IMR-90 (cell line): ENCODE measurements around the gene HDAC8. TPM values are rescaled to one million over a fixed set of nuclear protein-coding genes. Genes with fewer than 3 reads are reported as not detected.

ENCODE experiments used
- ATAC-seq: fragments of 200-7000 bp; cut with Tn5 transposase; 2 replicates; pipeline ENCODE4 v1.9.1; 2020; ENCODE audit warnings: low read depth, mild to moderate bottlenecking, moderate library complexity
- BruUV-seq: library from RNA; stranded (reverse); fragments of 400-500 nt; replicated peaks from 2 replicates; lab custom pipeline; 2021; lab: Mats Ljungman, UMichigan
- CTCF ChIA-PET: fragments of 300-600 bp; formaldehyde crosslinking; extraction: SDS; loops from one replicate; lab custom pipeline; 2021; ENCODE audit warnings: antibody characterized with exemption; lab: Yijun Ruan, JAX
- POLR2A ChIA-PET: fragments of 300-600 bp; sonication (Branson Sonifier 250); formaldehyde crosslinking; loops from one replicate; lab custom pipeline; 2022; ENCODE audit warnings: antibody characterized with exemption; ENCODE audit not compliant: unreplicated experiment; lab: Charles Lee
- DNase-seq: peaks from one replicate; pipeline ENCODE4 v3.0.0; 2013
- H2AFZ ChIP-seq: replicated peaks from 2 replicates; pipeline ENCODE3; 2013; ENCODE audit warnings: low read length, mild to moderate bottlenecking; ENCODE audit not compliant: poor library complexity
- H2AK5ac ChIP-seq: 2 replicates; pipeline ENCODE4 v1.6.1; 2013; ENCODE audit warnings: low read depth, low read length, inconsistent platforms
- H2AK9ac ChIP-seq: replicated peaks from 2 replicates; pipeline ENCODE3; 2013; ENCODE audit warnings: mild to moderate bottlenecking, low read depth, low read length, moderate library complexity; ENCODE audit not compliant: poor library complexity
- H2BK120ac ChIP-seq: 2 replicates; pipeline ENCODE4 v1.6.1; 2013; ENCODE audit warnings: low read depth, low read length, inconsistent platforms
- H2BK15ac ChIP-seq: 3 replicates; pipeline ENCODE4 v1.6.1; 2013; ENCODE audit warnings: low read depth, low read length, inconsistent platforms
- H2BK20ac ChIP-seq: 2 replicates; pipeline ENCODE4 v1.6.1; 2013; ENCODE audit warnings: low read depth, mild to moderate bottlenecking, inconsistent platforms, low read length, moderate library complexity
- H2BK5ac ChIP-seq: 2 replicates; pipeline ENCODE4 v1.6.1; 2013; ENCODE audit warnings: mild to moderate bottlenecking, low read depth, low read length, inconsistent platforms; ENCODE audit not compliant: poor library complexity, severe bottlenecking
- H3K14ac ChIP-seq: replicated peaks from 2 replicates; pipeline ENCODE4 v1.6.1; 2013; ENCODE audit warnings: low read depth, low read length, inconsistent platforms
- H3K18ac ChIP-seq: 2 replicates; pipeline ENCODE4 v1.6.1; 2013; ENCODE audit warnings: low read depth, low read length, control low read depth
- H3K23ac ChIP-seq: 2 replicates; pipeline ENCODE4 v1.6.1; 2013; ENCODE audit warnings: low read depth, low read length, inconsistent platforms
- H3K27ac ChIP-seq: 2 replicates; pipeline ENCODE4 v1.5.1; 2013; ENCODE audit warnings: mild to moderate bottlenecking, control low read depth, low read length; ENCODE audit not compliant: insufficient read depth
- H3K27me3 ChIP-seq: 2 replicates; pipeline ENCODE4 v1.6.1; 2013; ENCODE audit warnings: low read length; ENCODE audit not compliant: control insufficient read depth, insufficient read depth
- H3K36me3 ChIP-seq: 2 replicates; pipeline ENCODE4 v1.6.1; 2013; ENCODE audit warnings: low read length, mixed read lengths; ENCODE audit not compliant: control insufficient read depth, insufficient read depth
- H3K4ac ChIP-seq: 2 replicates; pipeline ENCODE4 v1.6.1; 2013; ENCODE audit warnings: low read depth, low read length, inconsistent platforms
- H3K4me1 ChIP-seq: 2 replicates; pipeline ENCODE4 v1.6.1; 2013; ENCODE audit warnings: low read length, mixed read lengths; ENCODE audit not compliant: control insufficient read depth, insufficient read depth
- H3K4me2 ChIP-seq: 2 replicates; pipeline ENCODE4 v1.6.1; 2013; ENCODE audit warnings: low read depth, mild to moderate bottlenecking, control low read depth, low read length, moderate library complexity
- H3K4me3 ChIP-seq: 2 replicates; pipeline ENCODE4 v1.5.1; 2013; ENCODE audit warnings: low read depth, mild to moderate bottlenecking, control low read depth, low read length, moderate library complexity; ENCODE audit not compliant: insufficient read depth
- H3K56ac ChIP-seq: 2 replicates; pipeline ENCODE4 v1.6.1; 2013; ENCODE audit warnings: low read length, inconsistent platforms; ENCODE audit not compliant: insufficient read depth; ENCODE audit errors: extremely low read depth
- H3K79me1 ChIP-seq, 2 experiments: 2 replicates each; pipeline ENCODE4 v1.6.1; 2013; ENCODE audit warnings: low read length in 2 of 2, inconsistent platforms in 1 of 2, low read depth in 1 of 2
- H3K9ac ChIP-seq: 2 replicates; pipeline ENCODE4 v1.6.1; 2013; ENCODE audit warnings: low read depth, low read length, control low read depth
- H3K9me1 ChIP-seq: 2 replicates; pipeline ENCODE4 v1.6.1; 2013; ENCODE audit warnings: low read length, inconsistent platforms; ENCODE audit not compliant: insufficient read depth
- H3K9me3 ChIP-seq: 2 replicates; pipeline ENCODE4 v1.6.1; 2013; ENCODE audit warnings: low read length; ENCODE audit not compliant: control insufficient read depth, insufficient read depth
- H4K20me1 ChIP-seq: 2 replicates; pipeline ENCODE4 v1.6.1; 2013; ENCODE audit warnings: low read length, inconsistent platforms; ENCODE audit not compliant: insufficient read depth
- H4K5ac ChIP-seq: 2 replicates; pipeline ENCODE4 v1.6.1; 2013; ENCODE audit warnings: mild to moderate bottlenecking, low read depth, low read length, control low read depth
- H4K8ac ChIP-seq, 2 experiments: 2 replicates each; pipeline ENCODE4 v1.6.1; 2013; ENCODE audit warnings: low read depth in 2 of 2, low read length in 2 of 2, control low read depth in 1 of 2, inconsistent platforms in 1 of 2
- H4K91ac ChIP-seq: 2 replicates; pipeline ENCODE4 v1.6.1; 2013; ENCODE audit warnings: low read depth, low read length, inconsistent platforms; ENCODE audit not compliant: insufficient read depth
- BHLHE40 ChIP-seq: fragments of 150-350 bp; IDR thresholded peaks from 2 replicates; pipeline ENCODE4 v1.6.1; 2016; ENCODE audit warnings: mild to moderate bottlenecking, low read depth, low read length
- CEBPB ChIP-seq: IDR thresholded peaks from 2 replicates; pipeline ENCODE4 v1.6.1; 2012; ENCODE audit warnings: low read depth, low read length, improper control_type of control experiment
- CHD1 ChIP-seq: IDR thresholded peaks from 2 replicates; pipeline ENCODE4 v1.6.1; 2012; ENCODE audit warnings: low read depth, low read length, improper control_type of control experiment
- FOS ChIP-seq: fragments of 150-350 bp; IDR thresholded peaks from 2 replicates; pipeline ENCODE4 v1.6.1; 2016; ENCODE audit warnings: low read depth, low read length
- MAFK ChIP-seq: IDR thresholded peaks from 2 replicates; pipeline ENCODE4 v1.6.1; 2012; ENCODE audit warnings: low read depth, low read length, improper control_type of control experiment
- MAZ ChIP-seq: IDR thresholded peaks from 2 replicates; pipeline ENCODE4 v1.6.1; 2012; ENCODE audit warnings: low read depth, mild to moderate bottlenecking, low read length, improper control_type of control experiment, moderate library complexity, borderline replicate concordance
- MXI1 ChIP-seq: IDR thresholded peaks from 2 replicates; pipeline ENCODE4 v1.6.1; 2012; ENCODE audit warnings: low read depth, mild to moderate bottlenecking, low read length, moderate library complexity, borderline replicate concordance
- NFE2L2 ChIP-seq: fragments of 150-350 bp; IDR thresholded peaks from 2 replicates; pipeline ENCODE4 v1.6.1; 2016; ENCODE audit warnings: low read depth, mild to moderate bottlenecking, low read length
- POLR2A ChIP-seq: IDR thresholded peaks from 2 replicates; pipeline ENCODE4 v1.6.1; 2012; ENCODE audit warnings: mild to moderate bottlenecking, low read depth, low read length
- RCOR1 ChIP-seq: IDR thresholded peaks from 2 replicates; pipeline ENCODE4 v1.6.1; 2012; ENCODE audit warnings: mild to moderate bottlenecking, low read length, improper control_type of control experiment; ENCODE audit not compliant: insufficient replicate concordance
- RFX5 ChIP-seq: IDR thresholded peaks from 2 replicates; pipeline ENCODE4 v1.8.0; 2012; ENCODE audit warnings: low read depth, mild to moderate bottlenecking, low read length, moderate library complexity
- SMC3 ChIP-seq: fragments of 150-350 bp; IDR thresholded peaks from 2 replicates; pipeline ENCODE4 v1.6.1; 2016; ENCODE audit warnings: low read depth, mild to moderate bottlenecking, antibody characterized with exemption, low read length, moderate library complexity
- USF2 ChIP-seq: fragments of 150-350 bp; IDR thresholded peaks from 2 replicates; pipeline ENCODE4 v1.6.1; 2017; ENCODE audit warnings: mild to moderate bottlenecking, antibody characterized with exemption, low read length, low read depth
- WGBS, 2 experiments: methylation state at CpG; one replicate each; pipeline versions ENCODE4 v1.1.5 to v1.1.7; 2013; ENCODE audit warnings: missing lambda C conversion rate in 2 of 2; ENCODE audit not compliant: insufficient read length in 1 of 2; ENCODE audit errors: extremely low coverage in 2 of 2; 5-methylcytosine and 5-hydroxymethylcytosine counted together
- dilution Hi-C: fragments of 300-500 bp; cut with HindIII; formaldehyde crosslinking; loops from one replicate; pipeline ENCODE4 v1.14.3; 2018; ENCODE audit warnings: low sequenced_read_pairs; ENCODE audit not compliant: unreplicated experiment
- in situ Hi-C: fragments of 300-500 bp; cut with MboI; formaldehyde crosslinking; loops from 3 replicates; pipeline ENCODE4 v1.14.3; 2019; ENCODE audit warnings: low sequenced_read_pairs, inconsistent platforms, mixed read lengths
- intact Hi-C: fragments of 100-400 bp; cut with micrococcal nuclease; formaldehyde crosslinking; loops from 2 replicates; pipeline ENCODE4 v1.10.0; 2022
- polyA plus RNA-seq, 3 experiments: library from polyadenylated mRNA; depleted of rRNA; stranded (reverse); fragments of >200 nt; gene quantifications; 2 replicates each; pipeline ENCODE4 v1.2.3, GENCODE V29; 2012; ENCODE audit warnings: low replicate concordance in 1 of 3
- total RNA-seq: library from RNA; depleted of rRNA; stranded (reverse); fragments of >200 nt; gene quantifications from 2 replicates; pipeline ENCODE4 v1.2.3, GENCODE V29; 2012
- TF ChIP-seq, protein P1 (sequence below): conservative IDR thresholded peaks from 2 replicates; pipeline ENCODE4 v1.5.1; 2012; ENCODE audit warnings: mild to moderate bottlenecking, low read depth, low read length, improper control_type of control experiment
- TF ChIP-seq, protein P2 (sequence below): fragments of 150-350 bp; IDR thresholded peaks from 2 replicates; pipeline ENCODE4 v1.6.1; 2016; ENCODE audit warnings: low read depth, mild to moderate bottlenecking, low read length, moderate library complexity, borderline replicate concordance

HDAC8 gene
- total and polyA plus RNA-seq, 2 of the 4 experiments (the other 2 are of a cell fraction), result 16.1 to 28.5 TPM

GRCh38 chrX:72477376-72477775 is 95.3 kb downstream of the HDAC8 start:
- H3K4me3 ChIP-seq, result no peak overlapping the region
- no peaks in the 10 kb centered on the region for H3K36me3 ChIP-seq
- no peak for DNase-seq
- no peak overlapping the region for H2AK5ac ChIP-seq
- H3K56ac ChIP-seq, result no peak overlapping the region
- no peak overlapping the region for H4K91ac ChIP-seq
- H3K27me3 ChIP-seq, result peaks cover 5% of the 10 kb centered on the region
- no peaks in the 10 kb centered on the region for H4K20me1 ChIP-seq
- H3K4me2 ChIP-seq, result no peak overlapping the region
- BruUV-seq, result no TSS peak
- H3K9me3 ChIP-seq, result no peaks in the 10 kb centered on the region
- in situ Hi-C loops (no loop called here), intact Hi-C loops (loop anchor here (10.0 kb wide), 1 partner anchor 223 kb away; no protein-coding TSS in a partner anchor), dilution Hi-C loops (no loop called here)
- H3K4me1 ChIP-seq, result no peaks in the 10 kb centered on the region
- no peak overlapping the region for H2BK120ac ChIP-seq
- no peak for ATAC-seq
- CTCF ChIA-PET, result no interaction called here
- no peak overlapping the region for H3K14ac ChIP-seq
- TF ChIP-seq BHLHE40 (no peak), CHD1 (no peak), NFE2L2 (no peak), RFX5 (no peak), MAFK (no peak), CEBPB (no peak), POLR2A (no peak), FOS (no peak), MAZ (no peak), SMC3 (no peak), USF2 (no peak), RCOR1 (no peak), MXI1 (no peak)
- TF ChIP-seq, protein P1, sequence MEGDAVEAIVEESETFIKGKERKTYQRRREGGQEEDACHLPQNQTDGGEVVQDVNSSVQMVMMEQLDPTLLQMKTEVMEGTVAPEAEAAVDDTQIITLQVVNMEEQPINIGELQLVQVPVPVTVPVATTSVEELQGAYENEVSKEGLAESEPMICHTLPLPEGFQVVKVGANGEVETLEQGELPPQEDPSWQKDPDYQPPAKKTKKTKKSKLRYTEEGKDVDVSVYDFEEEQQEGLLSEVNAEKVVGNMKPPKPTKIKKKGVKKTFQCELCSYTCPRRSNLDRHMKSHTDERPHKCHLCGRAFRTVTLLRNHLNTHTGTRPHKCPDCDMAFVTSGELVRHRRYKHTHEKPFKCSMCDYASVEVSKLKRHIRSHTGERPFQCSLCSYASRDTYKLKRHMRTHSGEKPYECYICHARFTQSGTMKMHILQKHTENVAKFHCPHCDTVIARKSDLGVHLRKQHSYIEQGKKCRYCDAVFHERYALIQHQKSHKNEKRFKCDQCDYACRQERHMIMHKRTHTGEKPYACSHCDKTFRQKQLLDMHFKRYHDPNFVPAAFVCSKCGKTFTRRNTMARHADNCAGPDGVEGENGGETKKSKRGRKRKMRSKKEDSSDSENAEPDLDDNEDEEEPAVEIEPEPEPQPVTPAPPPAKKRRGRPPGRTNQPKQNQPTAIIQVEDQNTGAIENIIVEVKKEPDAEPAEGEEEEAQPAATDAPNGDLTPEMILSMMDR, result no peak
- TF ChIP-seq, protein P2, sequence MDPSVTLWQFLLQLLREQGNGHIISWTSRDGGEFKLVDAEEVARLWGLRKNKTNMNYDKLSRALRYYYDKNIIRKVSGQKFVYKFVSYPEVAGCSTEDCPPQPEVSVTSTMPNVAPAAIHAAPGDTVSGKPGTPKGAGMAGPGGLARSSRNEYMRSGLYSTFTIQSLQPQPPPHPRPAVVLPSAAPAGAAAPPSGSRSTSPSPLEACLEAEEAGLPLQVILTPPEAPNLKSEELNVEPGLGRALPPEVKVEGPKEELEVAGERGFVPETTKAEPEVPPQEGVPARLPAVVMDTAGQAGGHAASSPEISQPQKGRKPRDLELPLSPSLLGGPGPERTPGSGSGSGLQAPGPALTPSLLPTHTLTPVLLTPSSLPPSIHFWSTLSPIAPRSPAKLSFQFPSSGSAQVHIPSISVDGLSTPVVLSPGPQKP, result no peak
- no peak overlapping the region for H4K8ac ChIP-seq
- POLR2A ChIA-PET, result no interaction called here
- 0 out of 2 replicates have a peak, but pooled peaks cover 3% of the 10 kb centered on the region for H3K9me1 ChIP-seq
- no peak overlapping the region for H2BK5ac ChIP-seq
- no peak overlapping the region for H3K27ac ChIP-seq
- H2BK15ac ChIP-seq, result no peak overlapping the region
- H2BK20ac ChIP-seq, result no peak overlapping the region
- H3K79me1 ChIP-seq, result no peaks in the 10 kb centered on the region; a peak in 1 of 4 replicates
- H3K4ac ChIP-seq, result no peak overlapping the region
- H2AFZ ChIP-seq, result no peak overlapping the region
- no peak overlapping the region for H3K23ac ChIP-seq
- H4K5ac ChIP-seq, result no peak overlapping the region
- no peak overlapping the region for H3K9ac ChIP-seq
- H2AK9ac ChIP-seq, result no peak overlapping the region
- no peak overlapping the region for H3K18ac ChIP-seq
- WGBS, 2 experiments, result no CpG with 5 or more reads among the region's 2 CpGs
